GM18511 (cell line): ENCODE measurements around the gene DHX16.
"Not testable (repeated sequence)": the region's sequence is repeated elsewhere in the genome, so short reads cannot be mapped to it uniquely, and the experiment has no call there.

Source experiments
- ATAC-seq: cut with Tn5 transposase; IDR thresholded peaks from one replicate; pipeline ENCODE4 v1.9.1; 2021; ENCODE audit warnings: mild to moderate bottlenecking, moderate library complexity; ENCODE audit not compliant: unreplicated experiment

The DHX16 gene

GRCh38 chr6:30679765-30680535 is 7.1 kb upstream of the DHX16 start:
- no peak for ATAC-seq

- ATAC-seq, result no peak
Measured at GRCh38 chr6:30678964-30679726, 6.3 kb upstream of the DHX16 start.

DNA sequence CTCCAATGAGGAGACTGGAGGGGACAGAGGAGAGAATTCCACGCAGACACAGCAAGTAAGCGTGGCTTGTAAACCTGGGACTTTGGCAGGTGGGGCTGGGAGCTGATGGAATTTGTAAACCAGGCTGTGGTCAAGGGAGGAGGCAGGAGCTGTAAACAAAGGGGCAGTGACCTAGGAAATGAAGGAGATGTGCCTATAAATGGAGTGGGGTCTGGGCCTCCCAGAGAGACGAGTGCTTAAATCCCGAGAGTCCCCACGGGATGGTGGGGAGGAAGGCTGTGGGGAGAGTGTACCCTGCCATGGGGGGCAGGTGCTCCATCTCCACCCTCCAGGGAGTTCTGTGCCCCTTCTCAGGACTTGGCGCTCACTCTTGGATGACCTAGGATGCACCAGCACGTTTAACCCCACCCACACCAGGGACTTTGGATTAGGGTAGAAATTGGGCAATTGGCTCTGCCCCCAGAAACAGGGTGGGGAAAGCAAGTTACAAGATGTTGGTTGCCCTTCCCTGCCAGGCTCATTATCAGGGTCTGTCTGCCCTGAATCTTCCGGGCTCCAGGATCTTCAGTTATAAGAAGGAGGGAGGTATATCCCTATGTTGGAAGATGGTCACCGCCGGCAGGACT is 4.0 kb upstream of the DHX16 start:
- ATAC-seq, result no peak

DNA sequence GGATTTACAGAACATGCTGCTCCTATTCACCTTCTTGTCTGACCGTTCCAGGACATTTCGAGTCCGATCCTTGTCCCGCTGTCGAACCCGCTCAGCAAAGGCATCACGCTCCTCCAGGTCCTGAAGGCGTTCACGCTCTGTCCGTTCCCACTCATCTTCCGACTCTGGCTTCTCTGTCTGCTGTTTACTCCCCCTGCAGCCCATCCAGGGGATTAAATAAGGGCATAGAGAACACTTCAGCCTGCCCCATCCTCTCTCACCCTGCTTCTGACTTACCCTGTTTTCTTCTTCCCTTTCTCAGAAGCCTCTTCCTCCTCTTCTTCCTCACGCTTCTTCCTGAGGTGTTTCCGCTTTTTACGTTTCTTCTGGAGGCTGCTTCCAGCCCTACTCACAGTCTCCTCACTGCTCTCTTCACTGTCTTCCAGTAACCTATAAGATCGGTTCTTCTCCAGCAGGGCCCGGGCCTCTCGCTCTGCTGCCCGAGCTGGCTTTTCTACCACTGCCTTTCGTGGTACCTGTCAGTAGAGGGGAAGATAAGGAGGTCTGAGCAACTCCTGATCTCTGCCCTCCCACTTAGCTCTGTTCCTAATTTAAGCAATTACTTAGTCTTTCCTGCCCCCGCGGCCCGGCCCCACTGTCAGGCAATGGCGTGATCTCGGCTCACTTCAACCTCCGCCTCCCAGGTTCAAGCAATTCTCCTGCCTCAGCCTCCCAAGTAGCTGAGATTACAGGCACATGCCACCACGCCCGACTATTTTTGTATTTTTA is 1.9 kb downstream of the DHX16 start:
- ATAC-seq, result no peak

DNA sequence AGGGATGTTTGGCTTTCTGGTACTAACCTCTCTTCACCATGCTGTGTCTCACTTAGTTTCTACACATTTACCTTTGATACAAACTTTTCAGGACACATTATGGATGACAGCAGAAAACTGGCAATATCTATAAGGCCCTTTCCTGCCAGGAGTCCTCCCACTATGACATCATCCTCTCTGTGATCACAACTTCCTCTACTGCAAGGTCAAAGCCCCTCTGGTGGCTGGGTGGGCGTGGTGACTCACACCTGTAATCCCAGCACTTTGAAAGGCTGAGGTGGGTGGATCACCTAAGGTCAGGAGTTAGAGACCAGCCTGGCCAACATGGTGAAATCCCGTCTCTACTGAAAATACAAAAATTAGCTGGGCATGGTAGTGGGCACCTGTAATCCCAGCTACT is 6.5 kb downstream of the DHX16 start:
- ATAC-seq, result not testable (repeated sequence)

GRCh38 chr6:30664994-30665767 is 7.6 kb downstream of the DHX16 start:
- no peak for ATAC-seq

- not testable (repeated sequence) for ATAC-seq
Measured at GRCh38 chr6:30657922-30658321, 14.9 kb downstream of the DHX16 start.

GRCh38 chr6:30657454-30657853 is 15.4 kb downstream of the DHX16 start:
- ATAC-seq, result no peak

- ATAC-seq, result no peak
Measured at GRCh38 chr6:30656513-30656912, 16.3 kb downstream of the DHX16 start.

DNA sequence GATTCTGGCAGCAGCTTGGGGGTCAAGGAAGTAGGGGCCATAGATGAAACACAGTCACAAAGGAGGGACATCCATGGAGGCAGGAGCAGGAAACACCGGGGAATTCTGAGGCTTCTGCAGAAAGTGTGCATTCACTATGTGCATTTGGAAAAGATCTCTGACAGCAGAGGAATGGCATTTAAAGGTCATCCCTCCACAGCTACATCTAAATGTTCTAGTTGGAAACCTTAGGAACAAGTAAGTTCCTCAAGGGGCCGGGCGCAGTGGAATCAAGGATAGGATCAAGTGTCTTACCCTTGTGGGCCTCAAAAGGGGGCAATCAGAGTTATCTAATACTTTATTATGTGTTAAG is 17.1 kb downstream of the DHX16 start:
- no peak for ATAC-seq

DNA sequence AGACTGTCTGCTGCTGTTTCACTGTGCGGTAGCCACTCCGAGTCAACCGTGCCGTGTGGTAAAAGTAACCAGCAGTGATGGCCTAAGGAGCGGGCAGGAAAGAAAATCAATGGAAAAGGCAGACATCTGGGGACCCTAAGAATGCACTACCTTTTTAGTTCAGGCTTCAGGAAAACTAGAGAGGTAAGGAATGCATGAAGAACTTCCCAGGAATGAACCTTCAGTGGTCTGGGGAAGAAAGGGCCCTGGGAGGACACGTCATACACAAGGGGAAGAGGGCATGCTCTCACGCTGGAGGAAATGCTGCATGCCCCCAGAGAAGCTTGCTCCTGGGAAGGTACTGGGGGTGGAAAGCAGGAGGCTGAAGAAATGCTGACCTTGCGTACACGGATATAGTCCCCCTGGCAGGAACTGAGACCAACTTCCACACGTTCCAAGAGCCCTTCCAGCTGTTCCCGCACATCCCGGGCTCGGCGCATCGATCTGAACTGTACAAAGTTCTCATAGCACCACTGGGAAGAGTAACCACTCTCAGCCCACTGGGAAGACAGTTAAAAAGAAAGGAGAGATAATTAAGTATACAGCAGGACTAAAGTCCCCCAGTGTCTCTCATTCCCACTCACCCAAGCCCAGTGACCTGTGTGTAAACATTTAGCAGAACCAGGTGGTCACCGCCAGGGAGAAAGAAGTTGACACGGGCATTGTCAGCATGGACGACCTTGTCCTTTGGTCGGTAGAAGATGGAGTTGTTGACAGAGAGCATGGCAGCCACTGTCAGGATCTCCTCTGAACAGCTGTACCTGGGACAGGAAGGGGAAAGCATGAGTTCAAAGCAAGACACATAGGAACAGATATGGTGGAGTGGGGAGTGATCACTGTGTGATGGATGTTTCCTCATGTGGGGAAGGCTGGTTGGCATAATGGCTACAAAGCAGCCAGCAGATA is 17.7 kb downstream of the DHX16 start:
- no peak for ATAC-seq

GRCh38 chr6:30651143-30651542 is 21.7 kb downstream of the DHX16 start:
- no peak for ATAC-seq

DNA sequence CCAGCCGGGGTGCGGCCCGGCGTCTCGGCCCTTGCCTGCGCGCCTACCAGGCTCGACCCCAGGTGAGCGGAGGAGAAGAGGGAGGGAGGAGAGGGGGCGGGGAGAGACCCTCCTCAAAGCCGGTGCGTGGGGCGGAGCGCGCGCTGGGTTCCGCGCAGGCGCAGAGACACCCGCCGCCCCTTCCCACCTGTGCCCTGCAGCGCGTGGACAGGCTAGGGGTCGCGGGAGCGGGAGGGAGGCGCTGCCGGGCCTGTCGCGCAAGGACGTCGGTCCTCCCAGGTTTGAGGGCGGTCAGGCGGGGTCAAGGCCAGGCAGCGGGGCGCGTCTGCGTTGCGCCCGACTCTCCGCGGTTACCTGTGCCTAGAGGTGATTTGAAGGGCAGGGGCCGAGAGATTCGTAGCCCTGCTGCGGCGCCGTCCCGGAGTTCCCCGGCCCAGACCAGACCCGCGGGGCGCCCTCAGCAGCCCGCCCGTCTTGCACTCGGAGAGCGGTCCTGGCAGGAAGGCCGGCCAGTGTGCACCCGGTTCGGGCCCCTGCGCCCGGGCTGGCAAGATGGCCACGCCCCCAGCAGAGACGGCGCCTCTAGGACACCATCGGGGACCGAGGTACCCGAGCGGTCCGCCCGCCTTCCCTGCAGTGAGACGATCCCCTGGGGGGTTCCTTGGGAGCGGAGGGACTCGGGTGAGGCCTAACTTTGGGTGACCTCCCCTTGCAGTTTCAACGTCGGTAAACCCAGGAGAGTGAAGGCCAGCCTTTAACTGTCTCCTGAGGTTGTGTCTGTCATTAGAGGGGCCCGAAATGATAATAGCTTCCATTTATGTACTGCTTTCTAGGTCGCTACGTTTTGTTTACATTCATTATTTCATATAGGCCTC is 25.3 kb downstream of the DHX16 start:
- peak; percentile 74 for ATAC-seq

DNA sequence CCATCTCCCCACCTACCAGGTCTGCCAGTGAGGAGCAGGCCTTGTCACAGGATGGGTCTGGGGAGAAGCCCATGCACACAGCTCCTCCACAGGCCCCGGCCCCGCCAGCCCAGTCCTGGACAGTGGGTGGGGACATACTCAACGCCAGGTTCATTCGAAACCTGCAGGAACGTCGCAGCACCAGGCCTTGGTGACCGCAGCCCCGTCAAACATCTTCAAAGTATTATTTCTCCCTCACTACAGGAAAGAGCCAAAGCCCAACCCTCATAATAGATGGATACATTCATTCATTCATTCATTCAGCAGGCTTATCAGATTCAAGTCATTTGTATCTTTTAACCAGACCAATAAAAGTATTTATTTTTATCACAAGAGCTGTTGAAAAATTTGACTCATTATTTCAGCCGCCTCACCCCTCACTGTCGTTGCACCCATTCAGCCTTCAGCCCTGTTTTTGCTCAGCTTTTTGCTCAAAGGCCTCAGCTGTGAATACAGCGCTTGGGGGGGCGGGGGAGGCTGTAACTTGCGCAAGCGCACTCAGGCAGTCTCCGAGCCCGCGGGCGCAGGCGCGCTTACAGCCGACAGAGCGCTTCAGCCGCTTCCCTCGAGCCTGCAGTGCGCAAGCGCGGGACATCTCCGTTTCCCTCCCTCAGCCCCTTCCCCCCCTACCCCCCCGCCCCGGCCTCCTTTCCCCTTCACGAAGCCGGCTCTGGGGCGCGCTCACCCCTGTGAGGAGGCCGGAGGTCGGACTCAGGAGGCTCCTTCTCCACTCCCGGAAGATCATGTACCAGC is 26.2 kb downstream of the DHX16 start, which contains the start of gene C6orf136:
C6orf136 (plus strand) TSS at position 684 of the 792 bp plus-strand sequence; CDS start at position 783, 99 bp downstream.
- peak; percentile 71 for ATAC-seq

DNA sequence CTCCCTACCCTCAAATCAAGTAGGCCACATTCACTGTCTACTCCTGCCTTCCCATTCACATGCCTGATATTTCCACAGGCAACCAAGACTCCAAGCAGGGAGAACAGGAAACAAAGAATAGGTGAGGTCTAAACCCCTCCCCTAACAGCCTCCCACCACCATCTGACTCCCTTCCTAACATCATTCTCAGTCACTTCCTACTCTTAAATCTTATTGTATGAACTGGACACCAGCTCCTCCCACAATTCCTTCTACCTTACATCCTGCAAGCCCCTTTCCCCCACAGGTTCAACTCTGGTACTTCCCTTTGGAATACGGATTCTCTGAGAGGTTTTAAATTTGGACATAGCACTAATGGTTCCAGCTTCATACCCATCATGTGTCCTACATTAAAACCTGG is 26.8 kb downstream of the DHX16 start:
- no peak for ATAC-seq

GRCh38 chr6:30644769-30645168 is 28.0 kb downstream of the DHX16 start:
- no peak for ATAC-seq

DNA sequence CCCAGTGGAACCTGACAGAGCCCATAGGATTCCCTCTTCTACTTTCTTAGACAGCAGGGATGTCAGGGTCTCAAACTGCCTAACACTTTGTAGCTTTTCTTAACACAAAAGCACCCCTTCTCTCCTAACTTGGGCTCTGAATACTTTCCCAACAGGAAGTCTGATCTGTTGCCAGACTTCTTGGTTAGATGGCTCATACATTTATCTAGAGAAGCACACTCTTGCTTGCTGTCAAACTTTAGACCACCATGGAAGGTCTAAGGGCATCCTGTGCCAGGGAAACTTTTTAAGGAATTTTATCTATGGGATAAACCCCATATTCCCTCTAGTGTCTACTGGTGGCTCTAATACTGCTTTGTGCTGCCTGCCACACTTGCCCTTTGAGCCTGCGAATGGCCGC is 29.1 kb downstream of the DHX16 start:
- no peak for ATAC-seq
